ENCODE results near the gene MED26.

- TF ChIP-seq, protein P1, sequence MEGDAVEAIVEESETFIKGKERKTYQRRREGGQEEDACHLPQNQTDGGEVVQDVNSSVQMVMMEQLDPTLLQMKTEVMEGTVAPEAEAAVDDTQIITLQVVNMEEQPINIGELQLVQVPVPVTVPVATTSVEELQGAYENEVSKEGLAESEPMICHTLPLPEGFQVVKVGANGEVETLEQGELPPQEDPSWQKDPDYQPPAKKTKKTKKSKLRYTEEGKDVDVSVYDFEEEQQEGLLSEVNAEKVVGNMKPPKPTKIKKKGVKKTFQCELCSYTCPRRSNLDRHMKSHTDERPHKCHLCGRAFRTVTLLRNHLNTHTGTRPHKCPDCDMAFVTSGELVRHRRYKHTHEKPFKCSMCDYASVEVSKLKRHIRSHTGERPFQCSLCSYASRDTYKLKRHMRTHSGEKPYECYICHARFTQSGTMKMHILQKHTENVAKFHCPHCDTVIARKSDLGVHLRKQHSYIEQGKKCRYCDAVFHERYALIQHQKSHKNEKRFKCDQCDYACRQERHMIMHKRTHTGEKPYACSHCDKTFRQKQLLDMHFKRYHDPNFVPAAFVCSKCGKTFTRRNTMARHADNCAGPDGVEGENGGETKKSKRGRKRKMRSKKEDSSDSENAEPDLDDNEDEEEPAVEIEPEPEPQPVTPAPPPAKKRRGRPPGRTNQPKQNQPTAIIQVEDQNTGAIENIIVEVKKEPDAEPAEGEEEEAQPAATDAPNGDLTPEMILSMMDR (IDR thresholded peaks at IDR 0.05): no peak
- TF ChIP-seq POLR2AphosphoS5 (IDR thresholded peaks at IDR 0.05): no peak
- no peak for TF ChIP-seq POLR2A (IDR thresholded peaks at IDR 0.05)
Observed at GRCh38 chr19:16573296-16573695, 54.7 kb downstream of the MED26 start.
